SK-N-SH (cell line): ENCODE measurements around the gene ANKMY1. TPM values are rescaled to one million over a fixed set of nuclear protein-coding genes. Genes with fewer than 3 reads are reported as not detected.

Experiments
- CTCF ChIA-PET: fragments of 300-600, 350-600 bp; formaldehyde crosslinking; extraction: SDS; loops from one replicate; lab custom pipeline; 2021; lab: Yijun Ruan, JAX
- POLR2A ChIA-PET: fragments of 350-600 bp; sonication (Branson Sonifier 250); formaldehyde crosslinking; extraction: SDS; loops from one replicate; lab custom pipeline; 2020; ENCODE audit warnings: antibody characterized with exemption, inconsistent platforms; lab: Yijun Ruan, JAX
- DNase-seq: peaks from one replicate; pipeline ENCODE4 v3.0.0; 2012
- H2AFZ ChIP-seq: fragments of 200-600 bp; sonication (generic); 2 replicates; pipeline ENCODE4 v1.8.1; 2016; ENCODE audit warnings: antibody characterized with exemption, mild to moderate bottlenecking, low read depth
- H3F3A ChIP-seq: fragments of 200-600 bp; sonication (generic); replicated peaks from 2 replicates; pipeline ENCODE3; 2016; ENCODE audit warnings: antibody characterized with exemption, mild to moderate bottlenecking; ENCODE audit not compliant: insufficient read depth
- H3K27ac ChIP-seq, 2 experiments: fragments of 200-500 bp in 1 of 2; fragments of 200-600 bp in 1 of 2; sonication (Bioruptor generic) in 1 of 2; sonication (generic), shearing (Covaris generic) in 1 of 2; 2 replicates each; pipeline versions ENCODE4 v1.5.1 to v1.6.1; 2014 to 2016; ENCODE audit warnings: low read depth in 2 of 2, inconsistent platforms in 1 of 2, low read length in 1 of 2, mild to moderate bottlenecking in 1 of 2, mixed read lengths in 1 of 2
- H3K27me3 ChIP-seq: fragments of 200-600 bp; sonication (generic), shearing (Covaris generic); 2 replicates; pipeline ENCODE4 v1.6.1; 2016; ENCODE audit warnings: mixed run types; ENCODE audit not compliant: insufficient read depth
- H3K36me3 ChIP-seq, 2 experiments: fragments of 200-500 bp in 1 of 2; fragments of 200-600 bp in 1 of 2; sonication (Bioruptor generic) in 1 of 2; sonication (generic) in 1 of 2; replicated peaks in 1 of 2; 2 replicates each; pipeline versions ENCODE3 to v1.5.1; 2014 to 2016; ENCODE audit warnings: low read length in 1 of 2, mild to moderate bottlenecking in 1 of 2; ENCODE audit not compliant: insufficient read depth in 2 of 2, control insufficient read depth in 1 of 2
- H3K4me1 ChIP-seq, 2 experiments: fragments of 200-500 bp in 1 of 2; fragments of 200-600 bp in 1 of 2; sonication (Bioruptor generic) in 1 of 2; sonication (generic), shearing (Covaris generic) in 1 of 2; 2 replicates each; pipeline versions ENCODE4 v1.5.1 to v1.6.1; 2014 to 2016; ENCODE audit warnings: low read depth in 1 of 2, low read length in 1 of 2, mixed run types in 1 of 2; ENCODE audit not compliant: insufficient read depth in 2 of 2, control insufficient read depth in 1 of 2
- H3K4me2 ChIP-seq: fragments of 200-600 bp; sonication (generic), shearing (Covaris generic); 2 replicates; pipeline ENCODE4 v1.6.1; 2017; ENCODE audit warnings: mixed run types
- H3K4me3 ChIP-seq, 2 experiments: fragments of 200-500 bp in 1 of 2; fragments of 200-600 bp in 1 of 2; sonication (Bioruptor generic) in 1 of 2; sonication (generic), shearing (Covaris generic) in 1 of 2; 2 replicates each; pipeline versions ENCODE4 v1.5.1 to v1.8.1; 2014 to 2016; ENCODE audit warnings: low read depth in 2 of 2, inconsistent platforms in 1 of 2, low read length in 1 of 2, mild to moderate bottlenecking in 1 of 2, mixed read lengths in 1 of 2, moderate library complexity in 1 of 2
- H3K79me2 ChIP-seq: fragments of 200-600 bp; sonication (generic); 2 replicates; pipeline ENCODE4 v1.8.1; 2017; ENCODE audit warnings: mild to moderate bottlenecking; ENCODE audit not compliant: insufficient read depth
- H3K9ac ChIP-seq: fragments of 200-600 bp; sonication (generic); 2 replicates; pipeline ENCODE4 v1.6.1; 2017; ENCODE audit warnings: mixed run types
- H3K9me2 ChIP-seq: fragments of 200-600 bp; sonication (generic); 2 replicates; pipeline ENCODE4 v1.6.1; 2017; ENCODE audit warnings: mixed run types
- H3K9me3 ChIP-seq: fragments of 200-600 bp; sonication (generic); 2 replicates; pipeline ENCODE4 v1.6.1; 2017; ENCODE audit warnings: mixed run types, mild to moderate bottlenecking, moderate library complexity
- H4K20me1 ChIP-seq: fragments of 200-600 bp; sonication (generic); 2 replicates; pipeline ENCODE4 v1.6.1; 2017; ENCODE audit warnings: mild to moderate bottlenecking, mixed run types; ENCODE audit not compliant: insufficient read depth
- CHD2 ChIP-seq: fragments of 150-350 bp; IDR thresholded peaks from 2 replicates; pipeline ENCODE4 v1.6.1; 2018; ENCODE audit warnings: low read length; ENCODE audit not compliant: partially characterized antibody
- EP300 ChIP-seq, 2 experiments: IDR thresholded peaks; 2 replicates each; pipeline versions ENCODE4 v1.4.0 to v1.6.1; 2012; ENCODE audit warnings: borderline replicate concordance in 1 of 2, low read depth in 1 of 2, low read length in 1 of 2
- FOXJ3 ChIP-seq: sonication (generic); formaldehyde crosslinking; IDR thresholded peaks from 2 replicates; pipeline ENCODE4 v1.5.1; 2020; ENCODE audit warnings: mild to moderate bottlenecking, missing genetic modification reagents
- FOXM1 ChIP-seq: IDR thresholded peaks from 2 replicates; pipeline ENCODE4 v1.4.0; 2012; ENCODE audit warnings: low read depth, mild to moderate bottlenecking
- GABPA ChIP-seq: IDR thresholded peaks from 2 replicates; pipeline ENCODE4 v1.4.0; 2012; ENCODE audit warnings: low read depth, mild to moderate bottlenecking
- MEF2A ChIP-seq: IDR thresholded peaks from 2 replicates; pipeline ENCODE4 v1.4.0; 2012; ENCODE audit warnings: low read depth, borderline replicate concordance
- NFIC ChIP-seq: IDR thresholded peaks from 2 replicates; pipeline ENCODE4 v1.4.0; 2012; ENCODE audit warnings: borderline replicate concordance
- NRF1 ChIP-seq: IDR thresholded peaks from 2 replicates; pipeline ENCODE4 v1.6.1; 2012; ENCODE audit warnings: low read depth, mild to moderate bottlenecking, low read length
- RAD21 ChIP-seq: IDR thresholded peaks from 2 replicates; pipeline ENCODE4 v1.6.1; 2012; ENCODE audit warnings: mild to moderate bottlenecking, low read length
- RFX5 ChIP-seq: IDR thresholded peaks from 2 replicates; pipeline ENCODE4 v1.6.1; 2012; ENCODE audit warnings: mild to moderate bottlenecking, improper control_type of control experiment, low read length
- RXRA ChIP-seq: IDR thresholded peaks from 2 replicates; pipeline ENCODE4 v1.4.0; 2012; ENCODE audit warnings: low read depth, mild to moderate bottlenecking, borderline replicate concordance
- SMC3 ChIP-seq: IDR thresholded peaks from 2 replicates; pipeline ENCODE4 v1.6.1; 2012; ENCODE audit warnings: low read depth, low read length, improper control_type of control experiment
- TAF1 ChIP-seq: IDR thresholded peaks from 2 replicates; pipeline ENCODE4 v1.6.1; 2012; ENCODE audit warnings: low read depth, mild to moderate bottlenecking, low read length, moderate library complexity, borderline replicate concordance
- TCF12 ChIP-seq: IDR thresholded peaks from 2 replicates; pipeline ENCODE4 v1.4.0; 2012
- TEAD4 ChIP-seq: IDR thresholded peaks from 2 replicates; pipeline ENCODE4 v1.4.0; 2012; ENCODE audit warnings: mild to moderate bottlenecking, borderline replicate concordance; ENCODE audit not compliant: insufficient read depth
- YY1 ChIP-seq: IDR thresholded peaks from 2 replicates; pipeline ENCODE4 v1.4.0; 2012; ENCODE audit warnings: low read depth, mild to moderate bottlenecking
- WGBS: methylation state at CpG from one replicate; pipeline ENCODE4 v1.1.6; 2017; ENCODE audit warnings: low lambda C conversion rate; 5-methylcytosine and 5-hydroxymethylcytosine counted together
- polyA plus RNA-seq, 3 experiments: library from polyadenylated mRNA; depleted of rRNA; stranded (reverse); fragments of >200 nt; gene quantifications; 2 replicates each; pipeline ENCODE4 v1.2.3, GENCODE V29; 2012
- TF ChIP-seq, protein P1 (sequence below): IDR thresholded peaks from 2 replicates; pipeline ENCODE4 v1.4.0; 2012; ENCODE audit warnings: low read depth
- TF ChIP-seq, protein P2 (sequence below): fragments of 150-350 bp; IDR thresholded peaks from 2 replicates; pipeline ENCODE4 v1.6.1; 2016; ENCODE audit warnings: mild to moderate bottlenecking, low read depth, low read length
- TF ChIP-seq, protein P3 (sequence below): fragments of 200-600 bp; sonication (generic); IDR thresholded peaks from 2 replicates; pipeline ENCODE4 v1.6.1; 2017; ENCODE audit warnings: antibody characterized with exemption, mild to moderate bottlenecking, moderate library complexity

ANKMY1 gene
- polyA plus RNA-seq, 1 of the 3 experiments (the other 2 are of a cell fraction): 12.1 TPM

DNA sequence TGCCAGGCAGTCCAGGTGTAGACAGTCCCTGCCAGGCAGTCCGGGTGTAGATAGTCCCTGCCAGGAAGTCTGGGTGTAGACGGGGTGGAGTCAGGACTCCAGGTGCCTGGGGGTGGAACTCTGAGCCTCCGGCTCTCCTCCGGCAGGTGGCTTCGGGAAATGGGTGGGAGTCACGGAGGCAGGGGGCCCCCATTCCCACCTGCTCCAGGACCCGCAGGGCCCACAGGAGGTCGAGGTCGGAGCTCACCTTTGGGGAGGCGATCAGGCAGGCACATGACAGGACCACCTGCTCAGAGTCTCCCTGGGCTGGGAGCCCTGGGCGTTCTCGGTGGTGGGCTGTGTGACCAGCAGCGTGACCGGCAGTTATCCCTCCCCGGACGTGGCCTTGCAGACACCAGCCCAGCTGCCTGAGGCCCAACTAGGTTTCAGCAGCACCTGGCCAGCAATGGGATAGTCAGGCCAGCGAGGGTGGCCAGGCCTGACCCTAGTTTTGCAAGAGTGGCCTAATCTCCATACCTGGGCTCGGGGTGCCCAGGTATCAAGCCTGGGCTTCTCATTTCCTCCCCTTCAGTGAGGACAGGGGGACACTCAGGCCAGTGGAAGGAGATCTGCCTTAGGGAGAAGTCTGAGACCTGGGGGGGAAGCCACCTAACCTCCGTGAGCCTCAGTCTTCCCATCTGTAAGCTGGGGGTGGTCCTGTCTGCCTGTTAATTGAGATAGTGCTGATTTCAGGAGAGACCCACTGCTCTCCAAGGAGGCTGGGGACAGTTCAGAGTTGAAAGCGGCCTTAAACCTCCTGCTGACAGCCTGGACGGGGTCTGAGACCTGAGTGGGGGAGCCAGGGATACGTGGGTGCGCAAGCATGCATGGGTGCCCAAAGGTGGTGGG is 109.2 kb downstream of the ANKMY1 start:
- Histone ChIP-seq H3K9ac (no peak overlapping the region), H3K79me2 (peaks cover 7% of the 10 kb centered on the region; the same call in 1 of the 2 replicates), H3K27me3 (no peaks in the 10 kb centered on the region), H3K4me3 (no peak overlapping the region), H3F3A (no peaks in the 10 kb centered on the region), H3K4me2 (no peak overlapping the region), H3K27ac (no peak overlapping the region), H3K4me1 (peaks cover 6 to 13% of the 10 kb centered on the region in 2 experiments; a peak in 2 of 4 replicates), H3K9me2 (no peaks in the 10 kb centered on the region), H3K36me3 (no peaks in the 10 kb centered on the region), H3K9me3 (no peaks in the 10 kb centered on the region), H2AFZ (no peak overlapping the region), H4K20me1 (peaks cover 70% of the 10 kb centered on the region)
- no peak for DNase-seq
- ChIA-PET CTCF (interaction anchor here (1.7 to 1.9 kb wide), 2 partner anchors 10 to 298 kb away, joined by 3 to 12 read pairs; no protein-coding TSS in a partner anchor), POLR2A (no interaction called here)
- TF ChIP-seq NFIC (no peak), RXRA (no peak), FOXM1 (no peak)
- WGBS: 90% methylated on average over 8 of the region's 23 CpGs

DNA sequence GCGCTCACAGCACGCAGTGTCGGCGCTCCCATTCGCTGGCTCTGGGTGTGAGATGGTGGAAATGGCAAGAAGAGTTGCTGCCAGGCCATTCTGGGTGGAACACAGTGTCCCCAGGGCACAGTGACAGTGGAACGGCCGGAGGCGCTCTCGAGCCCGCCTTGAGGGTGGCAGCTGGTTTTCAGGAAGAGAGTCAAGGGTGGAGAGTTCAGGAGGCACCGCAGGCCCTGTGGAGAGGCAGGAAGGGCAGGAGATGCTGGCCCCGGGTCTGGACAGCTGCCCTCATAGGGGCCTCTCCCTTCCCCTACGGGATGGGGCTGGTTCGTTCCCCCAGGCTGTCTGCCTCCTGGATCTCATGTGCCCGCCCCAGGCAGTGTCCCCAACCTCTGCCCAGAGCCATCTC is 109.9 kb downstream of the ANKMY1 start:
- no peaks in the 10 kb centered on the region for H3K36me3 ChIP-seq
- H4K20me1 ChIP-seq: peaks cover 77% of the 10 kb centered on the region
- H3K4me2 ChIP-seq: no peak overlapping the region
- ChIA-PET CTCF (interaction anchor here (0.6 to 1.7 kb wide), 2 partner anchors 9 to 298 kb away, joined by 3 read pairs; no protein-coding TSS in a partner anchor), POLR2A (no interaction called here)
- no peak for TF ChIP-seq EP300 (IDR thresholded peaks at IDR 0.05; ENCODE audit: borderline replicate concordance in 1 of 2, low read depth in 1 of 2, low read length in 1 of 2)
- H3K27me3 ChIP-seq: no peaks in the 10 kb centered on the region
- DNase-seq: no peak
- H3K9me2 ChIP-seq: no peaks in the 10 kb centered on the region
- H3K4me3 ChIP-seq: no peak overlapping the region
- peaks cover 7% of the 10 kb centered on the region; the same call in 1 of the 2 replicates for H3K79me2 ChIP-seq
- H3K9me3 ChIP-seq: no peaks in the 10 kb centered on the region
- H3K27ac ChIP-seq: no peak overlapping the region
- H3F3A ChIP-seq: no peaks in the 10 kb centered on the region
- peaks cover 6 to 13% of the 10 kb centered on the region in 2 experiments; a peak in 2 of 4 replicates for H3K4me1 ChIP-seq
- H2AFZ ChIP-seq: no peak overlapping the region
- H3K9ac ChIP-seq: no peak overlapping the region
- whole genome bisulfite sequencing: 95% methylated on average over 6 of the region's 15 CpGs

DNA sequence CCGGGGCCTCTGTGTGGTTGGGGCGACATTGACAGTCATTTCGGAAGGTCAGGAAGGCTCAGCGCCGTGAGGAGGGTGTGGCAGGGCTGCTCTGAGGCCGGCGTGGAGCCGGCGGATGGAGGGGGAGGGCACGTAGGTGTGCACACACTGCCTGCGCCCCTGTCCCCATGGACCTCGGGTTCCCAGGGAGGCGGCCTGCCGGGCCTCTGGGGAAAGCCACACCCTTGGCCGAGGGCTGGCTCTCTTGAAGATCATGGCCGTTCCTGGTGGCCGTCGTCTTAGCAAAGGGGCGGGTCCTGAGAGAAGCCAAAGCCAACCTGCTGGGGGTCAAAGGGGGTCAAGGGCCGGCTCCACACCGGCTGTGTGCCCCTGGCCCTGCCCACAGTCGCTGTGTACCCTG is 110.5 kb downstream of the ANKMY1 start:
- ChIA-PET POLR2A (no interaction called here), CTCF (interaction anchor here (0.6 to 2.4 kb wide), 3 partner anchors 8 to 11 kb away, joined by 3 to 6 read pairs (median 3); partner anchors contain the start of gene GPC1)
- Histone ChIP-seq H3K36me3 (no peaks in the 10 kb centered on the region), H3K79me2 (peaks cover 7% of the 10 kb centered on the region; the same call in 1 of the 2 replicates), H3K9me2 (no peaks in the 10 kb centered on the region), H4K20me1 (peaks cover 81% of the 10 kb centered on the region), H3K4me2 (no peak overlapping the region), H3K4me1 (peaks cover 6 to 13% of the 10 kb centered on the region in 2 experiments; a peak in 2 of 4 replicates), H2AFZ (no peak overlapping the region), H3K4me3 (no peak overlapping the region), H3K9me3 (no peaks in the 10 kb centered on the region), H3K27ac (no peak overlapping the region), H3K9ac (no peak overlapping the region), H3K27me3 (no peaks in the 10 kb centered on the region), H3F3A (no peaks in the 10 kb centered on the region)
- no peak for DNase-seq
- 89% methylated on average over 12 of the region's 22 CpGs for WGBS
- no peak for TF ChIP-seq YY1
- TF ChIP-seq MEF2A: no peak
- TF ChIP-seq TCF12: no peak
- no peak for TF ChIP-seq TEAD4
- TF ChIP-seq EP300 (IDR thresholded peaks at IDR 0.05; ENCODE audit: borderline replicate concordance in 1 of 2, low read depth in 1 of 2, low read length in 1 of 2): no peak
- TF ChIP-seq NRF1: no peak
- TF ChIP-seq RFX5: no peak
- TF ChIP-seq, protein P1, sequence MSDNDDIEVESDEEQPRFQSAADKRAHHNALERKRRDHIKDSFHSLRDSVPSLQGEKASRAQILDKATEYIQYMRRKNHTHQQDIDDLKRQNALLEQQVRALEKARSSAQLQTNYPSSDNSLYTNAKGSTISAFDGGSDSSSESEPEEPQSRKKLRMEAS: no peak
- TF ChIP-seq RAD21: no peak
- TF ChIP-seq, protein P2, sequence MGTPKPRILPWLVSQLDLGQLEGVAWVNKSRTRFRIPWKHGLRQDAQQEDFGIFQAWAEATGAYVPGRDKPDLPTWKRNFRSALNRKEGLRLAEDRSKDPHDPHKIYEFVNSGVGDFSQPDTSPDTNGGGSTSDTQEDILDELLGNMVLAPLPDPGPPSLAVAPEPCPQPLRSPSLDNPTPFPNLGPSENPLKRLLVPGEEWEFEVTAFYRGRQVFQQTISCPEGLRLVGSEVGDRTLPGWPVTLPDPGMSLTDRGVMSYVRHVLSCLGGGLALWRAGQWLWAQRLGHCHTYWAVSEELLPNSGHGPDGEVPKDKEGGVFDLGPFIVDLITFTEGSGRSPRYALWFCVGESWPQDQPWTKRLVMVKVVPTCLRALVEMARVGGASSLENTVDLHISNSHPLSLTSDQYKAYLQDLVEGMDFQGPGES: no peak
- TF ChIP-seq GABPA: no peak
- TF ChIP-seq FOXJ3: no peak
- TF ChIP-seq, protein P3, sequence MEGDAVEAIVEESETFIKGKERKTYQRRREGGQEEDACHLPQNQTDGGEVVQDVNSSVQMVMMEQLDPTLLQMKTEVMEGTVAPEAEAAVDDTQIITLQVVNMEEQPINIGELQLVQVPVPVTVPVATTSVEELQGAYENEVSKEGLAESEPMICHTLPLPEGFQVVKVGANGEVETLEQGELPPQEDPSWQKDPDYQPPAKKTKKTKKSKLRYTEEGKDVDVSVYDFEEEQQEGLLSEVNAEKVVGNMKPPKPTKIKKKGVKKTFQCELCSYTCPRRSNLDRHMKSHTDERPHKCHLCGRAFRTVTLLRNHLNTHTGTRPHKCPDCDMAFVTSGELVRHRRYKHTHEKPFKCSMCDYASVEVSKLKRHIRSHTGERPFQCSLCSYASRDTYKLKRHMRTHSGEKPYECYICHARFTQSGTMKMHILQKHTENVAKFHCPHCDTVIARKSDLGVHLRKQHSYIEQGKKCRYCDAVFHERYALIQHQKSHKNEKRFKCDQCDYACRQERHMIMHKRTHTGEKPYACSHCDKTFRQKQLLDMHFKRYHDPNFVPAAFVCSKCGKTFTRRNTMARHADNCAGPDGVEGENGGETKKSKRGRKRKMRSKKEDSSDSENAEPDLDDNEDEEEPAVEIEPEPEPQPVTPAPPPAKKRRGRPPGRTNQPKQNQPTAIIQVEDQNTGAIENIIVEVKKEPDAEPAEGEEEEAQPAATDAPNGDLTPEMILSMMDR: no peak
- no peak for TF ChIP-seq CHD2
- TF ChIP-seq SMC3: no peak
- TF ChIP-seq NFIC: no peak
- no peak for TF ChIP-seq TAF1
